H9 (cell line): ENCODE measurements around the gene CDCP1. TPM values are rescaled to one million over a fixed set of nuclear protein-coding genes. Genes with fewer than 3 reads are reported as not detected.

Experiments
- DNase-seq: peaks from one replicate; pipeline ENCODE4 v3.0.0-alpha.2; 2017
- H2AFZ ChIP-seq: one replicate; pipeline ENCODE4 v1.6.1; 2013; ENCODE audit warnings: mild to moderate bottlenecking, low read length, control low read depth, moderate library complexity
- H2AK5ac ChIP-seq: 2 replicates; pipeline ENCODE4 v1.6.1; 2013; ENCODE audit warnings: low read length, control low read depth, mixed read lengths; ENCODE audit not compliant: insufficient read length
- H2BK120ac ChIP-seq: one replicate; pipeline ENCODE4 v1.6.1; 2013; ENCODE audit warnings: low read depth, mild to moderate bottlenecking, low read length, control low read depth, inconsistent platforms; ENCODE audit not compliant: poor library complexity, severe bottlenecking
- H2BK12ac ChIP-seq: 2 replicates; pipeline ENCODE4 v1.6.1; 2013; ENCODE audit warnings: low read length, control low read depth, mixed read lengths, low read depth; ENCODE audit not compliant: insufficient read length
- H2BK15ac ChIP-seq: 2 replicates; pipeline ENCODE4 v1.6.1; 2013; ENCODE audit warnings: low read depth, low read length, control low read depth
- H2BK20ac ChIP-seq: one replicate; pipeline ENCODE4 v1.6.1; 2013; ENCODE audit warnings: low read depth, mild to moderate bottlenecking, low read length, control low read depth, inconsistent platforms; ENCODE audit not compliant: poor library complexity, severe bottlenecking
- H2BK5ac ChIP-seq: 2 replicates; pipeline ENCODE4 v1.6.1; 2013; ENCODE audit warnings: low read length, control low read depth, mixed read lengths; ENCODE audit not compliant: insufficient read length
- H3K14ac ChIP-seq: 2 replicates; pipeline ENCODE4 v1.6.1; 2013; ENCODE audit warnings: low read length, control low read depth; ENCODE audit not compliant: insufficient read depth
- H3K18ac ChIP-seq: 2 replicates; pipeline ENCODE4 v1.6.1; 2013; ENCODE audit warnings: low read depth, mild to moderate bottlenecking, mixed read lengths, low read length, control low read depth; ENCODE audit not compliant: insufficient read length
- H3K23ac ChIP-seq: 2 replicates; pipeline ENCODE4 v1.6.1; 2013; ENCODE audit warnings: low read length, control low read depth, mixed read lengths, low read depth; ENCODE audit not compliant: insufficient read length
- H3K23me2 ChIP-seq: 2 replicates; pipeline ENCODE4 v1.6.1; 2013; ENCODE audit warnings: low read depth, mild to moderate bottlenecking, mixed read lengths, low read length, control low read depth; ENCODE audit not compliant: insufficient read length, poor library complexity, severe bottlenecking
- H3K27ac ChIP-seq: 2 replicates; pipeline ENCODE4 v1.5.1; 2013; ENCODE audit warnings: low read length, control low read depth, mixed read lengths, low read depth; ENCODE audit not compliant: insufficient read length
- H3K27me3 ChIP-seq: 2 replicates; pipeline ENCODE4 v1.6.1; 2013; ENCODE audit warnings: low read length, control low read depth, inconsistent platforms; ENCODE audit not compliant: insufficient read depth
- H3K4ac ChIP-seq: 2 replicates; pipeline ENCODE4 v1.6.1; 2013; ENCODE audit warnings: low read depth, mild to moderate bottlenecking, control low read depth, inconsistent platforms, low read length, moderate library complexity
- H3K4me1 ChIP-seq: 2 replicates; pipeline ENCODE4 v1.6.1; 2013; ENCODE audit warnings: low read length, control low read depth, inconsistent platforms; ENCODE audit not compliant: insufficient read depth
- H3K4me2 ChIP-seq: 2 replicates; pipeline ENCODE4 v1.6.1; 2013; ENCODE audit warnings: low read length, control low read depth, mixed read lengths; ENCODE audit not compliant: insufficient read length, insufficient read depth
- H3K56ac ChIP-seq: 2 replicates; pipeline ENCODE4 v1.6.1; 2013; ENCODE audit warnings: low read depth, mild to moderate bottlenecking, mixed read lengths, low read length, control low read depth; ENCODE audit not compliant: insufficient read length
- H3K79me1 ChIP-seq: 2 replicates; pipeline ENCODE4 v1.6.1; 2013; ENCODE audit warnings: low read depth, mild to moderate bottlenecking, moderate library complexity, low read length, control low read depth, inconsistent platforms; ENCODE audit not compliant: insufficient read depth, poor library complexity, severe bottlenecking
- H3K79me2 ChIP-seq: 2 replicates; pipeline ENCODE4 v1.6.1; 2013; ENCODE audit warnings: low read length, control low read depth, inconsistent platforms; ENCODE audit not compliant: insufficient read depth
- H3K9ac ChIP-seq: 2 replicates; pipeline ENCODE4 v1.6.1; 2013; ENCODE audit warnings: low read length, control low read depth, mixed read lengths; ENCODE audit not compliant: insufficient read length; ENCODE audit errors: extremely low read depth
- H3K9me3 ChIP-seq: one replicate; pipeline ENCODE4 v1.6.1; 2013; ENCODE audit warnings: low read depth, low read length, inconsistent platforms; ENCODE audit not compliant: control insufficient read depth
- H3T11ph ChIP-seq: one replicate; pipeline ENCODE4 v1.6.1; 2013; ENCODE audit warnings: mild to moderate bottlenecking, low read length, control low read depth, inconsistent platforms
- H4K20me1 ChIP-seq: one replicate; pipeline ENCODE4 v1.6.1; 2013; ENCODE audit not compliant: control insufficient read depth, insufficient read length, insufficient read depth
- H4K5ac ChIP-seq: 2 replicates; pipeline ENCODE4 v1.6.1; 2013; ENCODE audit warnings: low read depth, mild to moderate bottlenecking, mixed read lengths, low read length, control low read depth; ENCODE audit not compliant: insufficient read length
- H4K8ac ChIP-seq: replicated peaks from 2 replicates; pipeline ENCODE4 v1.6.1; 2013; ENCODE audit warnings: low read length, control low read depth, mixed read lengths, low read depth; ENCODE audit not compliant: insufficient read length
- H4K91ac ChIP-seq: 2 replicates; pipeline ENCODE4 v1.6.1; 2013; ENCODE audit warnings: low read depth, mild to moderate bottlenecking, moderate library complexity, mixed read lengths, low read length, control low read depth; ENCODE audit not compliant: insufficient read length
- H3K27ac Mint-ChIP-seq, 3 experiments: 2 replicates in 2 of 3; 3 replicates in 1 of 3; pipeline ENCODE4 v1.8.0; 2020 to 2021; ENCODE audit warnings: mixed read lengths in 3 of 3, mild to moderate bottlenecking in 1 of 3, moderate library complexity in 1 of 3
- H3K27me3 Mint-ChIP-seq: 2 replicates; pipeline ENCODE4 v1.8.0; 2021; ENCODE audit warnings: low read depth, mild to moderate bottlenecking, moderate library complexity, mixed read lengths
- H3K36me3 Mint-ChIP-seq, 3 experiments: 2 replicates in 2 of 3; 3 replicates in 1 of 3; pipeline ENCODE4 v1.8.0; 2020 to 2021; ENCODE audit warnings: low read depth in 3 of 3, mixed read lengths in 3 of 3; ENCODE audit not compliant: insufficient read depth in 1 of 3
- H3K4me1 Mint-ChIP-seq, 2 experiments: 2 replicates each; pipeline ENCODE4 v1.8.0; 2020; ENCODE audit warnings: mixed read lengths in 2 of 2
- H3K4me3 Mint-ChIP-seq, 2 experiments: 2 replicates in 1 of 2; 3 replicates in 1 of 2; pipeline ENCODE4 v1.8.0; 2020 to 2021; ENCODE audit warnings: mild to moderate bottlenecking in 2 of 2, mixed read lengths in 2 of 2, moderate library complexity in 1 of 2
- H3K9me3 Mint-ChIP-seq, 2 experiments: 2 replicates in 1 of 2; 3 replicates in 1 of 2; pipeline ENCODE4 v1.8.0; 2020; ENCODE audit warnings: mild to moderate bottlenecking in 2 of 2, mixed read lengths in 2 of 2, moderate library complexity in 1 of 2
- CTCF ChIP-seq: fragments of 200-600 bp; sonication (generic); conservative IDR thresholded peaks from 3 replicates; pipeline ENCODE4 v1.8.0; 2021; ENCODE audit warnings: antibody characterized with exemption, mild to moderate bottlenecking
- WGBS: extraction: QIAGEN DNeasy Blood & Tissue Kit; methylation state at CpG from one replicate; pipeline ENCODE4 v1.1.7; 2013; ENCODE audit warnings: missing lambda C conversion rate, low lambda C conversion rate, mixed read lengths; ENCODE audit not compliant: insufficient read length; ENCODE audit errors: extremely low coverage; 5-methylcytosine and 5-hydroxymethylcytosine counted together
- total RNA-seq: library from RNA; stranded (reverse); gene quantifications from 2 replicates; pipeline ENCODE4 v1.2.1, GENCODE V29; 2021

Gene CDCP1
- total RNA-seq, 1 experiment from 2014 or later, result 12.9 TPM

- no CpG with 5 or more reads among the region's 1 CpG for WGBS
- no peak for TF ChIP-seq CTCF
- H4K91ac ChIP-seq, result no peak overlapping the region
Observed at GRCh38 chr3:45080824-45081223, 65.4 kb downstream of the CDCP1 start.

More at GRCh38 chr3:45080824-45081223, 65.4 kb downstream of the CDCP1 start:
- DNase-seq, result no peak
- H3K56ac ChIP-seq, result no peak overlapping the region
- Mint-ChIP-seq H3K4me3 (no peak overlapping the region), H3K27me3 (peaks cover 4% of the 10 kb centered on the region), H3K9me3 (peaks cover 0 to 3% of the 10 kb centered on the region in 2 experiments; a peak in 3 of 5 replicates), H3K36me3 (peaks cover 3 to 17% (median 10%) of the 10 kb centered on the region in 3 experiments; a peak in 5 of 7 replicates), H3K27ac (no peak overlapping the region), H3K4me1 (peaks cover 7 to 10% of the 10 kb centered on the region in 2 experiments)
- H3K79me2 ChIP-seq, result no peaks in the 10 kb centered on the region
- no peak overlapping the region for H3K4ac ChIP-seq
- no peak overlapping the region for H3K23ac ChIP-seq
- H4K20me1 ChIP-seq, result no peaks in the 10 kb centered on the region
- H3K27me3 ChIP-seq, result no peaks in the 10 kb centered on the region
- no peak overlapping the region for H2AFZ ChIP-seq
- no peaks in the 10 kb centered on the region for H3K79me1 ChIP-seq
- no peak overlapping the region for H4K5ac ChIP-seq
- H2BK12ac ChIP-seq, result no peak overlapping the region
- H3K9me3 ChIP-seq, result no peaks in the 10 kb centered on the region
- H3K18ac ChIP-seq, result no peak overlapping the region
- no peak overlapping the region for H2BK20ac ChIP-seq
- H2BK15ac ChIP-seq, result no peak overlapping the region
- no peak overlapping the region for H3K27ac ChIP-seq
- no peak overlapping the region for H3K14ac ChIP-seq
- no peaks in the 10 kb centered on the region for H3K4me1 ChIP-seq
- no peak overlapping the region for H3K4me2 ChIP-seq
- no peaks in the 10 kb centered on the region for H3K23me2 ChIP-seq
- H2AK5ac ChIP-seq, result no peak overlapping the region
- H3T11ph ChIP-seq, result no peak overlapping the region
- H2BK120ac ChIP-seq, result no peak overlapping the region
- no peak overlapping the region for H3K9ac ChIP-seq
- no peak overlapping the region for H4K8ac ChIP-seq
- H2BK5ac ChIP-seq, result no peak overlapping the region
